ENCODE data around the gene AGPAT4. TPM values are rescaled to one million over a fixed set of nuclear protein-coding genes. Genes with fewer than 3 reads are reported as not detected.
"Not testable (repeated sequence)": the region's sequence is repeated elsewhere in the genome, so short reads cannot be mapped to it uniquely, and the experiment has no call there.

The AGPAT4 gene
- total RNA-seq, 1 experiment from 2014 or later: 22.0 TPM

DNA sequence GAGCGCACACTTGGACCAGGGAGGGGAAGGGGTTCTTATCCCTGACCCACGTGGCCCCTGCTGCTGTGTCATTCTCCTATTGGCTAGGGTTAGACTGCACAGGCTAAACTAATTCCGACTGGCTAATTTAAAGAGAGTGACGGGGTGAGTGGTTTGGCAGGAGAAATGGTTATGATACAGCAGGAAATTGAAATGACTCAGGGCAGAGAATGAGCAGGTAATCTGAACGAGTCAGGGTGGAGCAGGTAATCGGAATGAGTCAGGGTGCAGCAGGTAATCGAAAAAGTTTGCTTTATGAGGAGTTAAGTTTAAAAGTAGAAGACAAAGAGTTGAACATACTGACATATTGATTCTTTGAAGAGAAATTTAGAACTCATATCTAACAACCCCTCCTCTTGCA, 35.9 kb upstream of the AGPAT4 start:
- not testable (repeated sequence) for H2BK20ac ChIP-seq (ENCODE audit: low read depth, low read length, poor library complexity, severe bottlenecking); H3K14ac ChIP-seq (ENCODE audit: insufficient read depth, low read length); H3K9me3 ChIP-seq (ENCODE audit: control insufficient read depth, low read depth, low read length); DNase-seq; H3K27ac ChIP-seq (ENCODE audit: insufficient read length, low read depth, low read length); H2AK5ac ChIP-seq (ENCODE audit: insufficient read length, low read length); H3K27ac Mint-ChIP-seq; H3K18ac ChIP-seq (ENCODE audit: insufficient read length, low read depth, low read length); H3K4me2 ChIP-seq (ENCODE audit: insufficient read depth, insufficient read length, low read length); H4K8ac ChIP-seq (replicated peaks; ENCODE audit: insufficient read length, low read depth, low read length); H3K27me3 ChIP-seq (ENCODE audit: insufficient read depth, low read length); H3K9ac ChIP-seq (ENCODE audit: extremely low read depth, insufficient read length, low read length); H4K20me1 ChIP-seq (ENCODE audit: control insufficient read depth, insufficient read depth, insufficient read length); H4K5ac ChIP-seq (ENCODE audit: insufficient read length, low read depth, low read length); H2BK12ac ChIP-seq (ENCODE audit: insufficient read length, low read depth, low read length); H3K23me2 ChIP-seq (ENCODE audit: insufficient read length, low read depth, low read length, poor library complexity, severe bottlenecking); H4K91ac ChIP-seq (ENCODE audit: insufficient read length, low read depth, low read length); H3T11ph ChIP-seq (ENCODE audit: low read length); H3K56ac ChIP-seq (ENCODE audit: insufficient read length, low read depth, low read length); H3K79me2 ChIP-seq (ENCODE audit: insufficient read depth, low read length); H3K23ac ChIP-seq (ENCODE audit: insufficient read length, low read depth, low read length); H3K4me3 Mint-ChIP-seq; H2BK5ac ChIP-seq (ENCODE audit: insufficient read length, low read length); H3K27me3 Mint-ChIP-seq (ENCODE audit: low read depth); H2BK120ac ChIP-seq (ENCODE audit: low read depth, low read length, poor library complexity, severe bottlenecking); H3K4ac ChIP-seq (ENCODE audit: low read depth, low read length); H3K79me1 ChIP-seq (ENCODE audit: insufficient read depth, low read depth, low read length, poor library complexity, severe bottlenecking); H2BK15ac ChIP-seq (ENCODE audit: low read depth, low read length); H2AFZ ChIP-seq (ENCODE audit: low read length); H3K4me1 ChIP-seq (ENCODE audit: insufficient read depth, low read length)
- Mint-ChIP-seq H3K4me1 (peaks cover 16 to 18% of the 10 kb centered on the region in 2 experiments), H3K9me3 (peaks cover 13 to 14% of the 10 kb centered on the region in 2 experiments), H3K36me3 (ENCODE audit: insufficient read depth in 1 of 3, low read depth in 3 of 3) (peaks cover 0 to 13% (median 2%) of the 10 kb centered on the region in 3 experiments; a peak in 4 of 7 replicates)
- WGBS (ENCODE audit: extremely low coverage, insufficient read length, low lambda C conversion rate): no CpG with 5 or more reads among the region's 7 CpGs
